H9 (cell line): ENCODE measurements around the gene C22orf23. TPM values are rescaled to one million over a fixed set of nuclear protein-coding genes. Genes with fewer than 3 reads are reported as not detected.

Experiments used
- DNase-seq: peaks from one replicate; pipeline ENCODE4 v3.0.0-alpha.2; 2017
- H2AFZ ChIP-seq: one replicate; pipeline ENCODE4 v1.6.1; 2013; ENCODE audit warnings: mild to moderate bottlenecking, low read length, control low read depth, moderate library complexity
- H2AK5ac ChIP-seq: 2 replicates; pipeline ENCODE4 v1.6.1; 2013; ENCODE audit warnings: low read length, control low read depth, mixed read lengths; ENCODE audit not compliant: insufficient read length
- H2BK120ac ChIP-seq: one replicate; pipeline ENCODE4 v1.6.1; 2013; ENCODE audit warnings: low read depth, mild to moderate bottlenecking, low read length, control low read depth, inconsistent platforms; ENCODE audit not compliant: poor library complexity, severe bottlenecking
- H2BK12ac ChIP-seq: 2 replicates; pipeline ENCODE4 v1.6.1; 2013; ENCODE audit warnings: low read length, control low read depth, mixed read lengths, low read depth; ENCODE audit not compliant: insufficient read length
- H2BK15ac ChIP-seq: 2 replicates; pipeline ENCODE4 v1.6.1; 2013; ENCODE audit warnings: low read depth, low read length, control low read depth
- H2BK20ac ChIP-seq: one replicate; pipeline ENCODE4 v1.6.1; 2013; ENCODE audit warnings: low read depth, mild to moderate bottlenecking, low read length, control low read depth, inconsistent platforms; ENCODE audit not compliant: poor library complexity, severe bottlenecking
- H2BK5ac ChIP-seq: 2 replicates; pipeline ENCODE4 v1.6.1; 2013; ENCODE audit warnings: low read length, control low read depth, mixed read lengths; ENCODE audit not compliant: insufficient read length
- H3K14ac ChIP-seq: 2 replicates; pipeline ENCODE4 v1.6.1; 2013; ENCODE audit warnings: low read length, control low read depth; ENCODE audit not compliant: insufficient read depth
- H3K18ac ChIP-seq: 2 replicates; pipeline ENCODE4 v1.6.1; 2013; ENCODE audit warnings: low read depth, mild to moderate bottlenecking, mixed read lengths, low read length, control low read depth; ENCODE audit not compliant: insufficient read length
- H3K23ac ChIP-seq: 2 replicates; pipeline ENCODE4 v1.6.1; 2013; ENCODE audit warnings: low read length, control low read depth, mixed read lengths, low read depth; ENCODE audit not compliant: insufficient read length
- H3K23me2 ChIP-seq: 2 replicates; pipeline ENCODE4 v1.6.1; 2013; ENCODE audit warnings: low read depth, mild to moderate bottlenecking, mixed read lengths, low read length, control low read depth; ENCODE audit not compliant: insufficient read length, poor library complexity, severe bottlenecking
- H3K27ac ChIP-seq: 2 replicates; pipeline ENCODE4 v1.5.1; 2013; ENCODE audit warnings: low read length, control low read depth, mixed read lengths, low read depth; ENCODE audit not compliant: insufficient read length
- H3K27me3 ChIP-seq: 2 replicates; pipeline ENCODE4 v1.6.1; 2013; ENCODE audit warnings: low read length, control low read depth, inconsistent platforms; ENCODE audit not compliant: insufficient read depth
- H3K4ac ChIP-seq: 2 replicates; pipeline ENCODE4 v1.6.1; 2013; ENCODE audit warnings: low read depth, mild to moderate bottlenecking, control low read depth, inconsistent platforms, low read length, moderate library complexity
- H3K4me1 ChIP-seq: 2 replicates; pipeline ENCODE4 v1.6.1; 2013; ENCODE audit warnings: low read length, control low read depth, inconsistent platforms; ENCODE audit not compliant: insufficient read depth
- H3K4me2 ChIP-seq: 2 replicates; pipeline ENCODE4 v1.6.1; 2013; ENCODE audit warnings: low read length, control low read depth, mixed read lengths; ENCODE audit not compliant: insufficient read length, insufficient read depth
- H3K56ac ChIP-seq: 2 replicates; pipeline ENCODE4 v1.6.1; 2013; ENCODE audit warnings: low read depth, mild to moderate bottlenecking, mixed read lengths, low read length, control low read depth; ENCODE audit not compliant: insufficient read length
- H3K79me1 ChIP-seq: 2 replicates; pipeline ENCODE4 v1.6.1; 2013; ENCODE audit warnings: low read depth, mild to moderate bottlenecking, moderate library complexity, low read length, control low read depth, inconsistent platforms; ENCODE audit not compliant: insufficient read depth, poor library complexity, severe bottlenecking
- H3K79me2 ChIP-seq: 2 replicates; pipeline ENCODE4 v1.6.1; 2013; ENCODE audit warnings: low read length, control low read depth, inconsistent platforms; ENCODE audit not compliant: insufficient read depth
- H3K9ac ChIP-seq: 2 replicates; pipeline ENCODE4 v1.6.1; 2013; ENCODE audit warnings: low read length, control low read depth, mixed read lengths; ENCODE audit not compliant: insufficient read length; ENCODE audit errors: extremely low read depth
- H3K9me3 ChIP-seq: one replicate; pipeline ENCODE4 v1.6.1; 2013; ENCODE audit warnings: low read depth, low read length, inconsistent platforms; ENCODE audit not compliant: control insufficient read depth
- H3T11ph ChIP-seq: one replicate; pipeline ENCODE4 v1.6.1; 2013; ENCODE audit warnings: mild to moderate bottlenecking, low read length, control low read depth, inconsistent platforms
- H4K20me1 ChIP-seq: one replicate; pipeline ENCODE4 v1.6.1; 2013; ENCODE audit not compliant: control insufficient read depth, insufficient read length, insufficient read depth
- H4K5ac ChIP-seq: 2 replicates; pipeline ENCODE4 v1.6.1; 2013; ENCODE audit warnings: low read depth, mild to moderate bottlenecking, mixed read lengths, low read length, control low read depth; ENCODE audit not compliant: insufficient read length
- H4K8ac ChIP-seq: replicated peaks from 2 replicates; pipeline ENCODE4 v1.6.1; 2013; ENCODE audit warnings: low read length, control low read depth, mixed read lengths, low read depth; ENCODE audit not compliant: insufficient read length
- H4K91ac ChIP-seq: 2 replicates; pipeline ENCODE4 v1.6.1; 2013; ENCODE audit warnings: low read depth, mild to moderate bottlenecking, moderate library complexity, mixed read lengths, low read length, control low read depth; ENCODE audit not compliant: insufficient read length
- H3K27ac Mint-ChIP-seq, 3 experiments: 2 replicates in 2 of 3; 3 replicates in 1 of 3; pipeline ENCODE4 v1.8.0; 2020 to 2021; ENCODE audit warnings: mixed read lengths in 3 of 3, mild to moderate bottlenecking in 1 of 3, moderate library complexity in 1 of 3
- H3K27me3 Mint-ChIP-seq: 2 replicates; pipeline ENCODE4 v1.8.0; 2021; ENCODE audit warnings: low read depth, mild to moderate bottlenecking, moderate library complexity, mixed read lengths
- H3K36me3 Mint-ChIP-seq, 3 experiments: 2 replicates in 2 of 3; 3 replicates in 1 of 3; pipeline ENCODE4 v1.8.0; 2020 to 2021; ENCODE audit warnings: low read depth in 3 of 3, mixed read lengths in 3 of 3; ENCODE audit not compliant: insufficient read depth in 1 of 3
- H3K4me1 Mint-ChIP-seq, 2 experiments: 2 replicates each; pipeline ENCODE4 v1.8.0; 2020; ENCODE audit warnings: mixed read lengths in 2 of 2
- H3K4me3 Mint-ChIP-seq, 2 experiments: 2 replicates in 1 of 2; 3 replicates in 1 of 2; pipeline ENCODE4 v1.8.0; 2020 to 2021; ENCODE audit warnings: mild to moderate bottlenecking in 2 of 2, mixed read lengths in 2 of 2, moderate library complexity in 1 of 2
- H3K9me3 Mint-ChIP-seq, 2 experiments: 2 replicates in 1 of 2; 3 replicates in 1 of 2; pipeline ENCODE4 v1.8.0; 2020; ENCODE audit warnings: mild to moderate bottlenecking in 2 of 2, mixed read lengths in 2 of 2, moderate library complexity in 1 of 2
- CTCF ChIP-seq: fragments of 200-600 bp; sonication (generic); conservative IDR thresholded peaks from 3 replicates; pipeline ENCODE4 v1.8.0; 2021; ENCODE audit warnings: antibody characterized with exemption, mild to moderate bottlenecking
- WGBS: extraction: QIAGEN DNeasy Blood & Tissue Kit; methylation state at CpG from one replicate; pipeline ENCODE4 v1.1.7; 2013; ENCODE audit warnings: missing lambda C conversion rate, low lambda C conversion rate, mixed read lengths; ENCODE audit not compliant: insufficient read length; ENCODE audit errors: extremely low coverage; 5-methylcytosine and 5-hydroxymethylcytosine counted together
- total RNA-seq: library from RNA; stranded (reverse); gene quantifications from 2 replicates; pipeline ENCODE4 v1.2.1, GENCODE V29; 2021

Gene C22orf23
- total RNA-seq, 1 experiment from 2014 or later, result 0.57 TPM

- no peak overlapping the region for H4K5ac ChIP-seq
- peak overlapping the region; percentile 53 for H3K4me2 ChIP-seq
- Mint-ChIP-seq H3K4me1 (peaks cover 27 to 44% of the 10 kb centered on the region in 2 experiments), H3K9me3 (no peaks in the 10 kb centered on the region), H3K27ac (no peak overlapping the region), H3K36me3 (no peaks in the 10 kb centered on the region; a peak in 3 of 7 replicates), H3K4me3 (peak overlapping the region; percentile 54 to 67; a peak in 4 of 5 replicates), H3K27me3 (peaks cover 39% of the 10 kb centered on the region)
- H3K4me1 ChIP-seq, result no peaks in the 10 kb centered on the region
- WGBS, result no CpG with 5 or more reads among the region's 84 CpGs
- no peak overlapping the region for H4K91ac ChIP-seq
- H3K18ac ChIP-seq, result no peak overlapping the region
- TF ChIP-seq CTCF, result peak; percentile 96
- peak; percentile 81 for DNase-seq
- no peak overlapping the region for H4K8ac ChIP-seq
- H3K23ac ChIP-seq, result no peak overlapping the region
- H2AK5ac ChIP-seq, result no peak overlapping the region
- H2BK5ac ChIP-seq, result no peak overlapping the region
- no peaks in the 10 kb centered on the region for H3K79me1 ChIP-seq
- no peak overlapping the region for H3K4ac ChIP-seq
- peaks cover 5% of the 10 kb centered on the region for H4K20me1 ChIP-seq
- H3K14ac ChIP-seq, result no peak overlapping the region
- no peak overlapping the region for H3K56ac ChIP-seq
- no peak overlapping the region for H2BK120ac ChIP-seq
- peaks cover 1% of the 10 kb centered on the region; the same call in 1 of the 2 replicates for H3K27me3 ChIP-seq
- H2BK20ac ChIP-seq, result no peak overlapping the region
- H3K9me3 ChIP-seq, result no peaks in the 10 kb centered on the region
- peaks cover 12% of the 10 kb centered on the region for H3K23me2 ChIP-seq
- H3T11ph ChIP-seq, result no peak overlapping the region
- H2AFZ ChIP-seq, result no peak overlapping the region
- no peak overlapping the region for H2BK15ac ChIP-seq
- no peak overlapping the region for H3K27ac ChIP-seq
- H2BK12ac ChIP-seq, result no peak overlapping the region
- no peak overlapping the region for H3K9ac ChIP-seq
- no peaks in the 10 kb centered on the region for H3K79me2 ChIP-seq
These were observed 29.8 kb upstream of the C22orf23 start for GRCh38 chr22:37982938-37983859.
